ENCODE results near the gene SEMA3A.

SEMA3A gene

GRCh38 chr7:83918142-83918541 lies 276.4 kb downstream of the SEMA3A start:
- no peak for DNase-seq

GRCh38 chr7:83913174-83913573 lies 281.4 kb downstream of the SEMA3A start:
- no peak for DNase-seq

- no peak for DNase-seq
Observed at GRCh38 chr7:83908526-83908925, 286.1 kb downstream of the SEMA3A start.

Data from GOT3 (cell line).